ENCODE measurements around the gene SUMO3. TPM values are rescaled to one million over a fixed set of nuclear protein-coding genes. Genes with fewer than 3 reads are reported as not detected.

Gene SUMO3
- total RNA-seq, 1 experiment from 2014 or later: 81.5 TPM

DNA sequence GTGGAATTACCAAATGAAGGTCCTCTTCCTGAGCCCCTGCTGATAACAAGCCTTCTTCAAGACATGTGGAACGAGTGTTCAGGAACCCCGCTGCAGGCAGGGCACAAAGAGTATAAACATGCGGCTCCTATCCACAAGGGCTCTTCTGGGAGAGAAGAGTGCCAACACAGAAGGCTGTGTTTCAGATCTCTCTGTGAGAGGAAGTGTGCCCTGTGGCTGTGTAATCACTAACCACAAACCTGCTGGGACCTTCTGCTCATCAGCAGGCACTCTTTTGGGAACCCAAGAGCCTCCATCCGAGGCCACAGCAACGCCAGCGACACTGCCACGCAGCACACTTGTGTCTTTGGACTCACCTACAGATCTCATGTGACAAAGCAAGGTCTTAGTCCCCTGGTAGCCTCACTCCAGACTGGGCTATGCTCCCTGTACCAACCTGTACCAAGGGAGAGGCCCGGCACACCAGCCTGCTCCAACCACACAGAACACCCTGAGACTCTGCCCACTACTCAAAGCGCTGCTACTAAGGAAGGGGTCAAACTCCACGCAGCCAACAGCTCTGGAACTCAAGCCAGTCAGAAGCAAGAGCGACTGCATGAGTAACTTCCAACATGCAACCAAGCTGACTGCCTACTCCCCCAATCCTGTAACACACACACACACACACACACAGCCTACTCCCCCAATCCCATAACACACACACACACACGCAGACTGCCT is 47.9 kb upstream of the SUMO3 start:
- no peak overlapping the region for H3K4me2 ChIP-seq
- intact Hi-C loops (cut with micrococcal nuclease; ENCODE audit: unreplicated experiment): no loop called here

DNA sequence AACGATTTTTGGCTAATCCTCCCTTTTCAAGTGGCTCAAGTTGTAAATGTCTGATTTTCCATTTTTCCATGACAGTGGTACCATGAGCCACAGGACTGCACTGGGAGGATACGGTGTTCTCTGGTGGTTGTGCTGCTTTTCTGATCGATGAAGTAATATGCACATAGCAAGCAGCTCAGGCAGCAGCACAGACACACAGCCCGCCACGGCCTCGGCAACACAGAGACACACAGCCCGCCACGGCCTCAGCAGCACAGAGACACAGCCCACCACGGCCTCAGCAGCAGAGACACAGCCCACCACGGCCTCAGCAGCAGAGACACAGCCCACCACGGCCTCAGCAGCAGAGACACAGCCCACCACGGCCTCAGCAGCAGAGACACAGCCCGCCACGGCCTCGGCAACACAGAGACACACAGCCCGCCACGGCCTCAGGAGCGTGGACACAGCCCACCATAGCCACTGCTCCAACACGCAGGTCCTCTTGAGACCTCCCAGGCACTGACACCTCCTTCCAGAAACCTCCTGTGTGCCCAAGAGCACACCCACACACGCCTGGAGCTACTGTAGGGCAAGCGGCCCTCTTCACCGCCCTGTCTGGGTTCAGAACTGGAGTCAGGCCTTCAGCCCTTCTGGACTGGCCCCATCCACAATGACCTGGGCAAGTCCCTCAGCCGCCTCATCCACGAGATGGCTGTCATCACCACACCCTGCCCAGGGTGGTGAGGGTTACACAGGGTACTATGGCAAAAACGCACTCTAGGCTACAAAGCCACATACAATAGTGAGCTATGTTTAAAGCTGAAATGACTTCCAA is 45.2 kb upstream of the SUMO3 start:
- Histone ChIP-seq H3F3A (ENCODE audit: insufficient read depth, low read depth) (no peaks in the 10 kb centered on the region; the same call in 1 of the 2 replicates), H3K4me3 (no peak overlapping the region), H3K27me3 (ENCODE audit: insufficient read depth, low read depth) (no peaks in the 10 kb centered on the region), H2AFZ (no peak overlapping the region), H3K4me2 (no peak overlapping the region), H3K79me2 (ENCODE audit: low read depth) (peaks cover 80% of the 10 kb centered on the region), H3K9me2 (ENCODE audit: insufficient read depth) (no peaks in the 10 kb centered on the region), H3K4me1 (replicated peaks; ENCODE audit: insufficient read depth) (peaks cover 26% of the 10 kb centered on the region), H4K20me1 (ENCODE audit: insufficient read depth) (peaks cover 71% of the 10 kb centered on the region), H3K27ac (no peak overlapping the region), H3K36me3 (ENCODE audit: low read depth) (peaks cover 19% of the 10 kb centered on the region; the same call in 1 of the 2 replicates), H3K9me3 (ENCODE audit: insufficient read depth, low read depth) (no peaks in the 10 kb centered on the region)
- DNase-seq: no peak
- POLR2A ChIA-PET (ENCODE audit: unreplicated experiment): no interaction called here
- BruUV-seq (replicated peaks): no TSS peak
- no peak for TF ChIP-seq CTCF (conservative IDR thresholded peaks at IDR 0.05)
- no peak for TF ChIP-seq EZH2 (IDR thresholded peaks at IDR 0.05; ENCODE audit: low read depth)
- CTCF ChIA-PET: no interaction called here
- intact Hi-C loops (cut with micrococcal nuclease; ENCODE audit: unreplicated experiment): no loop called here

More for the DNA sequence above, 47.9 kb upstream of the SUMO3 start:
- Histone ChIP-seq H3K79me2 (ENCODE audit: low read depth) (peaks cover 88% of the 10 kb centered on the region), H3K9me2 (ENCODE audit: insufficient read depth) (no peaks in the 10 kb centered on the region), H2AFZ (no peak overlapping the region), H3K4me3 (no peak overlapping the region), H3K36me3 (ENCODE audit: low read depth) (peaks cover 20% of the 10 kb centered on the region), H3K4me1 (replicated peaks; ENCODE audit: insufficient read depth) (peaks cover 40% of the 10 kb centered on the region), H3K27me3 (ENCODE audit: insufficient read depth, low read depth) (no peaks in the 10 kb centered on the region), H3K27ac (no peak overlapping the region), H3F3A (ENCODE audit: insufficient read depth, low read depth) (peaks cover 25% of the 10 kb centered on the region), H4K20me1 (ENCODE audit: insufficient read depth) (peaks cover 52% of the 10 kb centered on the region), H3K9me3 (ENCODE audit: insufficient read depth, low read depth) (no peaks in the 10 kb centered on the region)
- no TSS peak for BruUV-seq (replicated peaks)
- ChIA-PET CTCF (no interaction called here), POLR2A (ENCODE audit: unreplicated experiment) (no interaction called here)
- TF ChIP-seq CTCF (conservative IDR thresholded peaks at IDR 0.05) (no peak), EZH2 (IDR thresholded peaks at IDR 0.05; ENCODE audit: low read depth) (no peak)
- DNase-seq: no peak

DNA sequence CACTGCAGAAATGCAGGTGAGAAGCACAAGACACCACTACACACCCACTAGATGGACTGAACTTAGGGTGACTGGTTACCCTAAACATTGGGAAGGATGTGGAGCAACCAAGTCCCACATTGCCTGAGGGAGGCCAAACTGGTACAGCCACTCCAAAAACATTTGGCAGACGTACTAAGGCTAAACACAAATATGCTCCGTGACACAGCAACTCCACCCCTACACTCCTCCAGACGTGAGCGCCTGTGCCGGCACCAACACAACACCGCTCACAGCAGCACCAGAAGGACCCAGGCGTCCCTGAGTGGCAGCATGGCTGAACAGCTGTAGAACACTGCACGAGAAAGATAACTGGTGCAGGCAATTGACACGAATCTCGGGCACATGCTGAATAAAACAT is 40.9 kb upstream of the SUMO3 start:
- Histone ChIP-seq H3K4me1 (replicated peaks; ENCODE audit: insufficient read depth) (peaks cover 11% of the 10 kb centered on the region; the same call in 1 of the 2 replicates), H4K20me1 (ENCODE audit: insufficient read depth) (peaks cover 73% of the 10 kb centered on the region), H3K27me3 (ENCODE audit: insufficient read depth, low read depth) (no peaks in the 10 kb centered on the region), H3K36me3 (ENCODE audit: low read depth) (peaks cover 3% of the 10 kb centered on the region; the same call in 1 of the 2 replicates), H3F3A (ENCODE audit: insufficient read depth, low read depth) (peaks cover 4% of the 10 kb centered on the region; the same call in 1 of the 2 replicates), H3K27ac (peak overlapping the region; percentile 41; the same call in 1 of the 2 replicates), H2AFZ (no peak overlapping the region), H3K9me2 (ENCODE audit: insufficient read depth) (no peaks in the 10 kb centered on the region), H3K4me3 (no peak overlapping the region), H3K79me2 (ENCODE audit: low read depth) (peaks cover 69% of the 10 kb centered on the region), H3K9me3 (ENCODE audit: insufficient read depth, low read depth) (no peaks in the 10 kb centered on the region), H3K4me2 (peak overlapping the region; percentile 38)
- POLR2A ChIA-PET (ENCODE audit: unreplicated experiment): no interaction called here
- BruUV-seq (replicated peaks): no TSS peak
- CTCF ChIA-PET: no interaction called here
- intact Hi-C loops (cut with micrococcal nuclease; ENCODE audit: unreplicated experiment): no loop called here
- DNase-seq: peak in 1 of 2 experiments; percentile 67
- TF ChIP-seq CTCF (conservative IDR thresholded peaks at IDR 0.05) (no peak), EZH2 (IDR thresholded peaks at IDR 0.05; ENCODE audit: low read depth) (no peak)

Data from PC-9 (cell line).